Left ventricle myocardium inferior (tissue), 1 donor: ENCODE measurements around the gene SCN3B. TPM values are rescaled to one million over a fixed set of nuclear protein-coding genes. Genes with fewer than 3 reads are reported as not detected.

Source experiments
- DNase-seq: peaks from one replicate; pipeline ENCODE4 v3.0.0-alpha.2; 2020
- H3K27ac ChIP-seq: fragments of 200-600 bp; replicated peaks from 2 replicates; pipeline ENCODE4 v1.8.0; 2021
- H3K27me3 ChIP-seq: fragments of 200-600 bp; 2 replicates; pipeline ENCODE4 v1.8.0; 2021; ENCODE audit warnings: low read depth
- H3K36me3 ChIP-seq: fragments of 200-600 bp; 2 replicates; pipeline ENCODE4 v1.8.0; 2021
- H3K4me1 ChIP-seq: fragments of 200-600 bp; 2 replicates; pipeline ENCODE4 v1.8.0; 2021
- H3K4me3 ChIP-seq: fragments of 200-600 bp; 2 replicates; pipeline ENCODE4 v1.8.0; 2021; ENCODE audit warnings: mild to moderate bottlenecking, moderate library complexity
- H3K9me3 ChIP-seq: fragments of 200-600 bp; replicated peaks from 2 replicates; pipeline ENCODE4 v1.8.0; 2021
- CTCF ChIP-seq: fragments of 200-600 bp; IDR thresholded peaks from 2 replicates; pipeline ENCODE4 v1.8.0; 2021; ENCODE audit warnings: antibody characterized with exemption, mild to moderate bottlenecking, borderline replicate concordance
- intact Hi-C: fragments of 100-400 bp; cut with micrococcal nuclease; formaldehyde crosslinking; loops from one replicate; pipeline ENCODE4 v1.11.0; 2022
- total RNA-seq: library from RNA; stranded (reverse); fragmentation: NEBNext Ultra II Directional; extraction: Animal tissue kit (Norgen Biotek cat#: 25700); gene quantifications from one replicate; pipeline ENCODE4 v1.2.1, GENCODE V29; 2021
- donor health status: DM: no; HTN: yes; CAD: no; lungs with severe emphysema.

SCN3B gene
- total RNA-seq, 1 donor from 2014 or later: 1.9 TPM

GRCh38 chr11:123582992-123583504, 71.4 kb downstream of the SCN3B start:
- Histone ChIP-seq H3K36me3 (no peaks in the 10 kb centered on the region), H3K4me1 (peaks cover 12% of the 10 kb centered on the region), H3K9me3 (no peaks in the 10 kb centered on the region), H3K27me3 (peaks cover 4% of the 10 kb centered on the region), H3K4me3 (no peak overlapping the region), H3K27ac (no peak overlapping the region)
- intact Hi-C loops: loop anchor here (5.0 kb wide), 1 partner anchor 124 kb away; no protein-coding TSS in a partner anchor
- no peak for TF ChIP-seq CTCF
- DNase-seq: no peak

- no peak for TF ChIP-seq CTCF
- peaks cover 4% of the 10 kb centered on the region for H3K27me3 ChIP-seq
- no peaks in the 10 kb centered on the region for H3K36me3 ChIP-seq
- intact Hi-C loops: loop anchor here (5.0 kb wide), 1 partner anchor 125 kb away; no protein-coding TSS in a partner anchor
- H3K4me1 ChIP-seq: peaks cover 12% of the 10 kb centered on the region
- H3K4me3 ChIP-seq: no peak overlapping the region
- no peak for DNase-seq
- H3K9me3 ChIP-seq: no peaks in the 10 kb centered on the region
- H3K27ac ChIP-seq: no peak overlapping the region
These were observed 72.6 kb downstream of the SCN3B start for GRCh38 chr11:123581651-123582399.

GRCh38 chr11:123580557-123581275, 73.7 kb downstream of the SCN3B start:
- intact Hi-C loops: loop anchor here (5.0 kb wide), 1 partner anchor 127 kb away; no protein-coding TSS in a partner anchor
- Histone ChIP-seq H3K4me1 (peaks cover 12% of the 10 kb centered on the region), H3K9me3 (no peaks in the 10 kb centered on the region), H3K36me3 (no peaks in the 10 kb centered on the region), H3K27me3 (peaks cover 4% of the 10 kb centered on the region), H3K4me3 (no peak overlapping the region), H3K27ac (no peak overlapping the region)
- DNase-seq: peak; percentile 44
- TF ChIP-seq CTCF: peak; percentile 92

GRCh38 chr11:123580137-123580536, 74.3 kb downstream of the SCN3B start:
- H3K27me3 ChIP-seq: peaks cover 4% of the 10 kb centered on the region
- no peaks in the 10 kb centered on the region for H3K36me3 ChIP-seq
- H3K9me3 ChIP-seq: no peaks in the 10 kb centered on the region
- TF ChIP-seq CTCF: no peak
- intact Hi-C loops: loop anchor here (5.0 kb wide), 1 partner anchor 127 kb away; no protein-coding TSS in a partner anchor
- H3K4me3 ChIP-seq: no peak overlapping the region
- H3K27ac ChIP-seq: no peak overlapping the region
- H3K4me1 ChIP-seq: peaks cover 12% of the 10 kb centered on the region
- DNase-seq: no peak

GRCh38 chr11:123579482-123579812, 75.0 kb downstream of the SCN3B start:
- Histone ChIP-seq H3K27ac (no peak overlapping the region), H3K36me3 (no peaks in the 10 kb centered on the region), H3K4me3 (no peak overlapping the region), H3K27me3 (peaks cover 4% of the 10 kb centered on the region), H3K4me1 (peaks cover 6% of the 10 kb centered on the region), H3K9me3 (no peaks in the 10 kb centered on the region)
- intact Hi-C loops: loop anchor here (5.0 kb wide), 1 partner anchor 67 kb away; no protein-coding TSS in a partner anchor
- no peak for TF ChIP-seq CTCF
- DNase-seq: no peak

Other genes with a start within 250 kb of the SCN3B start
- gene GRAMD1B, start 224.4 kb downstream of the SCN3B start, total RNA-seq: 31.8 TPM
- 6.0 TPM for gene ZNF202, start 87.0 kb upstream of the SCN3B start, total RNA-seq
- not detected for gene OR6X1, start 99.9 kb upstream of the SCN3B start, total RNA-seq
- not detected for gene OR6M1, start 151.7 kb upstream of the SCN3B start, total RNA-seq
- gene TMEM225, start 231.0 kb upstream of the SCN3B start, total RNA-seq: not detected
- gene OR8D4, start 247.5 kb upstream of the SCN3B start, total RNA-seq: not detected